AG04450 (cell line): Measurements from ENCODE around the gene ADGRV1. TPM values are rescaled to one million over a fixed set of nuclear protein-coding genes. Genes with fewer than 3 reads are reported as not detected.

Source experiments
- CTCF ChIA-PET: fragments of 300-600, 350-600 bp; formaldehyde crosslinking; extraction: SDS; loops from one replicate; lab custom pipeline; 2022; ENCODE audit warnings: antibody characterized with exemption, inconsistent platforms; lab: Charles Lee
- POLR2A ChIA-PET: fragments of 350-600 bp; formaldehyde crosslinking; extraction: SDS; loops from one replicate; lab custom pipeline; 2021; ENCODE audit warnings: antibody characterized with exemption, inconsistent platforms; lab: Yijun Ruan, JAX
- DNase-seq: peaks from one replicate; pipeline ENCODE4 v3.0.0-alpha.2; 2011; ENCODE audit warnings: low read depth, low spot score
- H3K27ac ChIP-seq: one replicate; pipeline ENCODE4 v1.5.1; 2012; ENCODE audit warnings: low read depth, low read length, control low read depth
- H3K27me3 ChIP-seq: one replicate; pipeline ENCODE4 v1.6.0; 2012; ENCODE audit warnings: low read length; ENCODE audit not compliant: control insufficient read depth, insufficient read depth
- H3K4me3 ChIP-seq: 2 replicates; pipeline ENCODE4 v1.5.1; 2011; ENCODE audit warnings: mild to moderate bottlenecking, low read depth, low read length, control low read depth
- H3K9me3 ChIP-seq: 2 replicates; pipeline ENCODE4 v1.5.1; 2012; ENCODE audit warnings: low read length; ENCODE audit not compliant: control insufficient read depth, insufficient read depth
- CTCF ChIP-seq: IDR thresholded peaks from 2 replicates; pipeline ENCODE4 v1.5.1; 2011; ENCODE audit warnings: low read depth, low read length, control low read depth, inconsistent platforms
- polyA plus RNA-seq: library from polyadenylated mRNA; depleted of rRNA; stranded (reverse); fragments of >200 nt; gene quantifications from 2 replicates; pipeline ENCODE4 v1.2.3, GENCODE V29; 2011

The ADGRV1 gene
- polyA plus RNA-seq, 1 experiment: 0.06 TPM

- POLR2A ChIA-PET: no interaction called here
These were observed 339.0 kb downstream of the ADGRV1 start for GRCh38 chr5:90897618-90898017.

GRCh38 chr5:90898326-90899013, 339.9 kb downstream of the ADGRV1 start:
- Histone ChIP-seq H3K27me3 (no peaks in the 10 kb centered on the region), H3K4me3 (no peak overlapping the region), H3K27ac (no peak overlapping the region), H3K9me3 (no peaks in the 10 kb centered on the region)
- ChIA-PET CTCF (interaction anchor here (2.8 kb wide), 1 partner anchor 521 kb away, joined by 9 read pairs; no protein-coding TSS in a partner anchor), POLR2A (no interaction called here)
- TF ChIP-seq CTCF: no peak
- no peak for DNase-seq

More at GRCh38 chr5:90897618-90898017, 339.0 kb downstream of the ADGRV1 start:
- Histone ChIP-seq H3K27ac (no peak overlapping the region), H3K9me3 (no peaks in the 10 kb centered on the region), H3K4me3 (no peak overlapping the region), H3K27me3 (no peaks in the 10 kb centered on the region)
- DNase-seq: no peak
- CTCF ChIA-PET: interaction anchor here (1.1 to 2.8 kb wide), 2 partner anchors 35 to 522 kb away, joined by 6 to 9 read pairs; no protein-coding TSS in a partner anchor
- TF ChIP-seq CTCF: no peak

- no peak for TF ChIP-seq CTCF
- Histone ChIP-seq H3K27me3 (no peaks in the 10 kb centered on the region), H3K27ac (no peak overlapping the region), H3K4me3 (no peak overlapping the region), H3K9me3 (no peaks in the 10 kb centered on the region)
- CTCF ChIA-PET: interaction anchor here (2.8 kb wide), 1 partner anchor 520 kb away, joined by 9 read pairs; no protein-coding TSS in a partner anchor
- no peak for DNase-seq
- POLR2A ChIA-PET: no interaction called here
These were observed 340.5 kb downstream of the ADGRV1 start for GRCh38 chr5:90899014-90899604.

GRCh38 chr5:90901261-90901660, 342.7 kb downstream of the ADGRV1 start:
- Histone ChIP-seq H3K9me3 (no peaks in the 10 kb centered on the region), H3K4me3 (no peak overlapping the region), H3K27ac (no peak overlapping the region), H3K27me3 (no peaks in the 10 kb centered on the region)
- DNase-seq: no peak
- ChIA-PET CTCF (interaction anchor here (1.7 kb wide), 1 partner anchor 31 kb away, joined by 7 read pairs; no protein-coding TSS in a partner anchor), POLR2A (no interaction called here)
- TF ChIP-seq CTCF: no peak

GRCh38 chr5:90902170-90902569, 343.6 kb downstream of the ADGRV1 start:
- POLR2A ChIA-PET: no interaction called here
- CTCF ChIA-PET: interaction anchor here (1.7 kb wide), 1 partner anchor 30 kb away, joined by 7 read pairs; no protein-coding TSS in a partner anchor
- Histone ChIP-seq H3K27ac (no peak overlapping the region), H3K9me3 (no peaks in the 10 kb centered on the region), H3K27me3 (no peaks in the 10 kb centered on the region), H3K4me3 (no peak overlapping the region)
- no peak for DNase-seq
- TF ChIP-seq CTCF: no peak
